MCF 10A (cell line): ENCODE results near the gene PARS2. TPM values are rescaled to one million over a fixed set of nuclear protein-coding genes. Genes with fewer than 3 reads are reported as not detected.

ENCODE experiments used
- BruUV-seq: library from RNA; stranded (reverse); fragments of 400-500 nt; replicated peaks from 2 replicates; lab custom pipeline; 2021; lab: Mats Ljungman, UMichigan
- CTCF ChIA-PET: fragments of 300-600 bp; sonication (Branson Sonifier 250); formaldehyde crosslinking; extraction: SDS; loops from one replicate; lab custom pipeline; 2021; ENCODE audit warnings: antibody characterized with exemption, inconsistent platforms; lab: Yijun Ruan, JAX
- POLR2A ChIA-PET: fragments of 300-600, 350-650 bp; sonication (Branson Sonifier 250); formaldehyde crosslinking; extraction: SDS; loops from one replicate; lab custom pipeline; 2020; ENCODE audit warnings: antibody characterized with exemption, inconsistent platforms; lab: Yijun Ruan, JAX
- DNase-seq: peaks from one replicate; pipeline ENCODE4 v3.0.0-alpha.2; 2018; ENCODE audit not compliant: unreplicated experiment
- H3K27ac Mint-ChIP-seq: one replicate; pipeline ENCODE4 v1.8.0; 2022; ENCODE audit warnings: mild to moderate bottlenecking, low read depth, mixed read lengths; ENCODE audit not compliant: unreplicated experiment
- H3K27me3 Mint-ChIP-seq: one replicate; pipeline ENCODE4 v1.8.0; 2022; ENCODE audit warnings: mixed read lengths; ENCODE audit not compliant: insufficient read depth, unreplicated experiment
- H3K36me3 Mint-ChIP-seq: one replicate; pipeline ENCODE4 v1.8.0; 2022; ENCODE audit warnings: mild to moderate bottlenecking, moderate library complexity, mixed read lengths; ENCODE audit not compliant: insufficient read depth, unreplicated experiment
- H3K4me1 Mint-ChIP-seq: one replicate; pipeline ENCODE4 v1.8.0; 2022; ENCODE audit warnings: mixed read lengths; ENCODE audit not compliant: insufficient read depth, unreplicated experiment
- H3K4me3 Mint-ChIP-seq: one replicate; pipeline ENCODE4 v1.8.0; 2022; ENCODE audit warnings: mild to moderate bottlenecking, moderate library complexity, mixed read lengths; ENCODE audit not compliant: unreplicated experiment
- H3K9me3 Mint-ChIP-seq: one replicate; pipeline ENCODE4 v1.8.0; 2022; ENCODE audit warnings: mixed read lengths; ENCODE audit not compliant: unreplicated experiment
- intact Hi-C: fragments of 100-400 bp; cut with micrococcal nuclease; formaldehyde crosslinking; loops from 2 replicates; pipeline ENCODE4 v1.14.1; 2022
- total RNA-seq: library from RNA; stranded (reverse); gene quantifications from 2 replicates; pipeline ENCODE4 v1.2.3, GENCODE V29; 2022
- TF ChIP-seq, protein P1 (sequence below): fragments of 200-600 bp; IDR thresholded peaks from one replicate; pipeline ENCODE4 v1.8.0; 2022; ENCODE audit warnings: antibody characterized with exemption, mild to moderate bottlenecking; ENCODE audit not compliant: unreplicated experiment

The PARS2 gene
- total RNA-seq, 1 experiment from 2014 or later = 4.7 TPM

- intact Hi-C loops = no loop called here
- BruUV-seq = no TSS peak
- Mint-ChIP-seq H3K4me1 (no peaks in the 10 kb centered on the region), H3K27ac (no peak overlapping the region), H3K9me3 (no peaks in the 10 kb centered on the region), H3K36me3 (no peaks in the 10 kb centered on the region), H3K27me3 (no peaks in the 10 kb centered on the region), H3K4me3 (no peak overlapping the region)
- TF ChIP-seq, protein P1, sequence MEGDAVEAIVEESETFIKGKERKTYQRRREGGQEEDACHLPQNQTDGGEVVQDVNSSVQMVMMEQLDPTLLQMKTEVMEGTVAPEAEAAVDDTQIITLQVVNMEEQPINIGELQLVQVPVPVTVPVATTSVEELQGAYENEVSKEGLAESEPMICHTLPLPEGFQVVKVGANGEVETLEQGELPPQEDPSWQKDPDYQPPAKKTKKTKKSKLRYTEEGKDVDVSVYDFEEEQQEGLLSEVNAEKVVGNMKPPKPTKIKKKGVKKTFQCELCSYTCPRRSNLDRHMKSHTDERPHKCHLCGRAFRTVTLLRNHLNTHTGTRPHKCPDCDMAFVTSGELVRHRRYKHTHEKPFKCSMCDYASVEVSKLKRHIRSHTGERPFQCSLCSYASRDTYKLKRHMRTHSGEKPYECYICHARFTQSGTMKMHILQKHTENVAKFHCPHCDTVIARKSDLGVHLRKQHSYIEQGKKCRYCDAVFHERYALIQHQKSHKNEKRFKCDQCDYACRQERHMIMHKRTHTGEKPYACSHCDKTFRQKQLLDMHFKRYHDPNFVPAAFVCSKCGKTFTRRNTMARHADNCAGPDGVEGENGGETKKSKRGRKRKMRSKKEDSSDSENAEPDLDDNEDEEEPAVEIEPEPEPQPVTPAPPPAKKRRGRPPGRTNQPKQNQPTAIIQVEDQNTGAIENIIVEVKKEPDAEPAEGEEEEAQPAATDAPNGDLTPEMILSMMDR = no peak
- no peak for DNase-seq
- ChIA-PET CTCF (interaction anchor here (0.6 to 1.3 kb wide), 4 partner anchors 10 to 242 kb away, joined by 3 to 5 read pairs (median 4); partner anchors contain the start of gene PARS2), POLR2A (interaction anchor here (0.7 to 1.3 kb wide), 2 partner anchors 25 to 111 kb away, joined by 3 to 4 read pairs; no protein-coding TSS in a partner anchor)
These were observed 13.7 kb downstream of the PARS2 start for GRCh38 chr1:54750596-54750995.

- TF ChIP-seq, protein P1 = no peak
- no peak overlapping the region for H3K27ac Mint-ChIP-seq
- intact Hi-C loops = no loop called here
- DNase-seq = no peak
- H3K36me3 Mint-ChIP-seq = no peaks in the 10 kb centered on the region
- CTCF ChIA-PET = no interaction called here
- H3K9me3 Mint-ChIP-seq = no peaks in the 10 kb centered on the region
- POLR2A ChIA-PET = no interaction called here
- H3K4me3 Mint-ChIP-seq = no peak overlapping the region
- BruUV-seq = no TSS peak
- H3K4me1 Mint-ChIP-seq = no peaks in the 10 kb centered on the region
- no peaks in the 10 kb centered on the region for H3K27me3 Mint-ChIP-seq
These were observed 16.1 kb downstream of the PARS2 start for GRCh38 chr1:54748094-54748835.

GRCh38 chr1:54745864-54746263 is 18.5 kb downstream of the PARS2 start:
- ChIA-PET CTCF (no interaction called here), POLR2A (no interaction called here)
- H3K36me3 Mint-ChIP-seq = peaks cover 7% of the 10 kb centered on the region
- no TSS peak for BruUV-seq
- no peaks in the 10 kb centered on the region for H3K4me1 Mint-ChIP-seq
- TF ChIP-seq, protein P1 = no peak
- intact Hi-C loops = no loop called here
- DNase-seq = no peak
- no peak overlapping the region for H3K27ac Mint-ChIP-seq
- no peak overlapping the region for H3K4me3 Mint-ChIP-seq
- no peaks in the 10 kb centered on the region for H3K27me3 Mint-ChIP-seq
- no peaks in the 10 kb centered on the region for H3K9me3 Mint-ChIP-seq

DNA sequence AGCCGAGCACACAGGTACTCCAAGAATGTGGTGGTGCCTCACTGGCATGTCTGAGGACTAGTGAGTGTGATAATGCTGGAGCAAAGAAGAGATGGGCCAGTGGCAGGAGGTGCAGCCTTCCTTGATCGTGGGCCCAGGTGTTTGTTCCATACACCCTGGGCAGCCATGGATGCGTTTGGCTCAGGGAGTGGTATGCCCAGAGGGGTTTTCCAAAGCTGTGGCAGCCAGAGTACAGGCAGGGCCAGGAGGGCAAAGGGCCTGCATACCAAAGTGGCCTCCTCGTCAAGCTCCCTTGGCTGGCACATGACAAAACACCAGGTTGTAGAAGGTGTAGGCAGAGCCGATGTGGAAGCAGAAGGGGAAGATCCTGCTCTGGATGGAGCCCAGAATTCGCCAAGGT is 19.0 kb downstream of the PARS2 start:
- intact Hi-C loops = no loop called here
- ChIA-PET POLR2A (interaction anchor here (1.2 kb wide), 1 partner anchor 18 kb away, joined by 4 read pairs; no protein-coding TSS in a partner anchor), CTCF (no interaction called here)
- H3K27me3 Mint-ChIP-seq = no peaks in the 10 kb centered on the region
- H3K4me1 Mint-ChIP-seq = no peaks in the 10 kb centered on the region
- H3K9me3 Mint-ChIP-seq = no peaks in the 10 kb centered on the region
- DNase-seq = no peak
- TF ChIP-seq, protein P1 = no peak
- no peak overlapping the region for H3K27ac Mint-ChIP-seq
- H3K4me3 Mint-ChIP-seq = no peak overlapping the region
- BruUV-seq = no TSS peak
- peaks cover 9% of the 10 kb centered on the region for H3K36me3 Mint-ChIP-seq
